WTC11 (cell line): ENCODE data around the gene GALNT11.

Source experiments
- CTCF ChIP-seq: fragments of 200-600 bp; IDR thresholded peaks from 2 replicates; pipeline ENCODE4 v1.8.0; 2022; ENCODE audit warnings: antibody characterized with exemption
- GABPB1 ChIP-seq: sonication (generic); formaldehyde crosslinking; IDR thresholded peaks from 2 replicates; pipeline ENCODE4 v1.8.1; 2023; ENCODE audit warnings: mild to moderate bottlenecking, missing genetic modification reagents
- IRF1 ChIP-seq: sonication (generic); formaldehyde crosslinking; IDR thresholded peaks from 2 replicates; pipeline ENCODE4 v1.8.0; 2023; ENCODE audit warnings: missing genetic modification reagents
- TEAD1 ChIP-seq: sonication (generic); formaldehyde crosslinking; IDR thresholded peaks from 2 replicates; pipeline ENCODE4 v1.8.0; 2022; ENCODE audit warnings: mild to moderate bottlenecking, missing genetic modification reagents

- TF ChIP-seq TEAD1 (CRISPR knock-in tag) (no peak), CTCF (no peak), GABPB1 (no peak), IRF1 (CRISPR knock-in tag) (no peak)
Observed at GRCh38 chr7:152145853-152146466, 120.5 kb downstream of the GALNT11 start.
